Fibroblast of gingiva (primary cell): ENCODE measurements around the gene CAMKMT.
A peak's percentile ranks its signal among the peaks of the same experiment; 100 is the strongest.
"Not testable (repeated sequence)": the region's sequence is repeated elsewhere in the genome, so short reads cannot be mapped to it uniquely, and the experiment has no call there.

Experiments
- DNase-seq: peaks from one replicate; pipeline ENCODE4 v3.0.0-alpha.2; 2011; ENCODE audit warnings: low read depth

Gene CAMKMT

DNA sequence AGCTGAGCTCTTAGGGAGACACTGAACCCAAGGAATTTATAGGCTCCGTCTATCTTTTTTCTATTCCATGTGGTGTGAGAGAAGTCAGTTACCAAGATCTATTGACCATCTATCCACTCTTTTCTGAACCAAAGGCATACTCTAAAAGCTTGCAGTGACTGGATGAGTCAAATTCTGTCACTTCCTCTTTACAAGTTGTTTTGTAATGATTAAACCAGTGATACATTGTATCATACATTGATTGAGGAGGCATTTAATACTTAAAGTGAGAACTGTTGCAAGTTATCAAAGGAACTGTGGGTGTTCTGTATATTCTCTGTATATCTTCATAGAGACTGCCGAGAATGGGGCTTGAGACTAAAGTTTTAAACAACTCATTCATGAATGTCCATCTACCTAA lies 188.8 kb downstream of the CAMKMT start:
- no peak for DNase-seq

DNA sequence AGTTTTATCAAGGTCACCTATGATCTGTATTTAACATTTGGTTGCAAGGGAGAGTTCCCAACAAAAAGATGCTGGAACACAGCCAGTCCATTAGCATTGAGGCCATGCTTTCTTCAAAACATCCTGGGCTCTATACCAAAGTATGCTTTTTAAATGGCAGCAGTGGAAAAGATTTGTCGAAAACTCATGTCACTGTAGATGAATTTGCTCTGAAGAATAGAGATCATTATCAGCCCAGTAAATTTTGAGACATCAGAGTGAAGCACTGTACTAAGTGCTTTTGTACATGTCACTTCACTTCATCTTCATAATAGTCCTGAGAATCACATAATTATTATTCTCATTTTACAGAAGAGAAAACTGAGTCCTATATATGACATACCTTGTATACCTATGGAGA lies 189.8 kb downstream of the CAMKMT start:
- no peak for DNase-seq

DNA sequence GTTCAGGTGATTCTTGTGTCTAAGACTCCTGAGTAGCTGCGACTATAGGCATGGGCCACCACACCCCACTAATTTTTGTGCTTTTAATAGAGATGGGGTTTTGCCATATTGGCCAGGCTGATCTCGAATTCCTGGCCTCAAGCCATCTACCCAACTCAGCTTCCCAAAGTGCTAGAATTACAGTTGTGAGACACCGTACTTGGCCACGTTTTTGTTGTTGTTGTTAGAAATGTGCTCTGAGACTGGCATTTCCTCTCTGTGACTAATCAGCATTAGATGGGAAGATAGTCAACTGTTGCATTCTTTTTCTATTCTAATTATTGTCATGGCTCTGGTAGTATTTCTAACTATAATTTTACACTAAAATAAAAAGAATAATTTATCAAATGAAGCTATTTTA lies 191.7 kb downstream of the CAMKMT start:
- peak; percentile 91 for DNase-seq

DNA sequence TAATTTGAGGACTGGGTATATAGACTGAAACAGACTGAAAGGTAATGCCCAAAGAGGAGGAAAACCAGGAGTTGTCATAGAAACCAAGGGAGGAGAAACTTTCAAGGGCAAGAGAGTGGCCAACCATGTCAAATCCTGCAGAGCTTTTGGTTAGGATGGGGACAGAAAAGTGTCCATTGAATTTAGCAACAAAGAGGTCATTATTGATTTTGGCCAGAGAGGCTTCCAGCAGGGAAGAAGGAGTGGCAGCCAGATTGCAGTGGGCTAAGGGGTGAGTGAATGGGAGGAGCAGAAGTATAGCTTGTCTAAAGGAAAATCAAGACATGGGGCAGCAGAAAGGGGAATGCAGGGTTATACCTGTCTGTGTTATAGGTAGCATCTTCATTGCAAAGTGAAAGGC lies 194.0 kb downstream of the CAMKMT start:
- no peak for DNase-seq

DNA sequence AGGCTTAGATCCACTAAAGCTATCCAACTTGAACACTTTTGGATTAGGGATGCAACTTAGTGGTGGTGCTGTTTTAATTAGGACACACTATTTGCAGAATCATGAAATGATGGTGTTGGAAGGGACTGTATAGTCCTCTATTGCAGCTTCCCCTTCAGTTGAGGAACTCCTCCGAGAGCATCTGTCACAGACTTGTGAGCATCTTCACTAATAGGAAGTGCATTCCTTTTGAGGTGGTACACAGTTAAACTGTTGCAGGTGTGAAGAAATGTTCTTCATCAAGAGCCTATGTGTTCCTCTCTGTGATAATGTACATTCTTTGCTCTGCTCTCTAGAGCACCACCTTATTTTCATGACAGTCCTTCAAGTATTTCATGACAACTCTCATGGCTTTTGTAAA lies 197.4 kb downstream of the CAMKMT start:
- DNase-seq, result no peak

DNA sequence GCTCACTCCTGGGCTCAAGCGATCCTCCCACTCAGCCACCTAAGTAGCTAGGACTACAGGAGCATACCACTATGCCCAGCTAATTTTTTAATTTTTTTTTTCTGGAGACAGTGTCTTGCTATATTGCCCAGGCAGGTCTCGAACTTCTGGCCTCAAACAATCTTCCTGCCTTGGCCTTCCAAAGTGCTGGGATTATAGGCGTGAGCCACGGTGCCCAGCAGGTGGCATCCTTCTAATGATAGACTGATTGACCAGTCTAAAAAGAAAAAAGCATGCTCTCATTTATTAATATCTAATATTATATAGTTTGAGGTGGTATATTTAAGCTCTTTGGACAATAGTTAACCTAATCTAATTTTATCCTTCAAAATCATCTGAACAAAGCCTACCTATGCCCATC lies 198.6 kb downstream of the CAMKMT start:
- no peak for DNase-seq

DNA sequence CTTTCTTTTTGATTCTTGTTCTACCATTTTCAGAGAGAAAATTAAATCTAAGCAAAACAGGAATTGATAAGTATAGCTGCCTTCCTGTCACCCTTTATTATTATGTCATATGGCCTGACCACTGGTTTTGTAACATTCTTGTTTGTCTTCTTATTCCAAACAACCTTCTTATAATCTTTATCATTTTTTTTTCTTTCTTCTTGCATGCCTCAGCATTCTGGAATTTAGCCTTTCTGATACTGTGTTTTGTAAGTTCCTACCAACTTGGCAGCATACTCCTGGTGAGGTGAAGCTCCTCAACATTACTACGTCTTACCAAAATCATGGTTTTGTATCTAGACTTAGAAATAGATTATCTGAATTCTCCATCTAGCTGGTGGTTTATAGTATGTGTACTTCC lies 199.2 kb downstream of the CAMKMT start:
- DNase-seq, result peak; percentile 14

DNA sequence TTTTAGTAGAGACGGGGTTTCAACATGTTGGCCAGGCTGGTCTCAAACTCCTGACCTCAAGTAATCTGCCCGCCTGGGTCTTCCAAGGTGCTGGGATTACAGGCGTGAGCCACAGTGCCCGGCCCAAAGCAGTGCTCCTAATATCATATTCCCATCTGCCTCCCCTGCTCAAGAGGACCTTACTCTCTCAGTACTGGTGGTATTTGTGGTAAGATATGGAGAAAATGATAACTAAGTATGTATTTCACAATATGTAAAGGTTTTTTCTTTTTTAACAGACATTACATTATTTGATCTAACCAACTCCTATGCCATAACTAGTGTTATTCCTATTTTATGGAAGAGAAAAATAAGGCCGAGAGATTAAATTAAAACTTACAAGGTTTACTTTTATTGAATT lies 201.0 kb downstream of the CAMKMT start:
- DNase-seq, result no peak

DNA sequence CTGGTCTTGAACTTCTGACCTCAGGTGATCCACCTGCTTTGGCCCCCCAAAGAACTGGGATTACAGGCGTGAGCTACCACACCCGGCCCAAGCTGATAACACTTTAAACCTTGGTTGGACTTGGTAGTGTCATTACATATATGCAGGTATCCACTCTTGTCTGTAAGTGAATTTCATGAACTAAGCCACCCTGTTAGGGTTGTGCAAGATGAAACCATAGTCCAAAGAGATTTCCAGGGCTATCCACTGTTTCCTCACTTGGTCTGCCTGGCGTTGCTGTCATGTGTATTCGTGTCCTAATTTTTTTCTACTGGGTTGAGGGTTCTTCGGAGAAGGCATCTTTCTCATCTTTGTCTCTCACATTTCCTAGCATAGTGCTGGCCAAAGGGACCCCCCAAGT lies 203.0 kb downstream of the CAMKMT start:
- no peak for DNase-seq

DNA sequence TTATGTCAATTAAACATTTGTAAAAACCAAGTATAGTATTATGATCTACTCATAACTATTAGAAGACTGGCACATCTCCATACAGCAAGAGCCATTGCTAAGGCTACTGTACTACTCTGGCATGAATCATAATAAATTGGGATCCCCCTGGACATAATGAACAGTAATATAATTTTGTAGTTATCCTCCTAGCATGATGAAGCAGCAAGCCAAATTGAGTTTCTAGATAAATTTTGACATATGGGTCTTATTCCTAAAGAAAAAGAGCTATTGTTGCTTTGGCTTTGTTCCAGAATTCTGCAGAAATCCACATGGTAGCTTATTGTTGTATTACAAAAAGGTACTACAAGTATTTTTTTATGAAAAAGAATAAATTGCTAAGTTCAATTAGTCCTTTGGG lies 204.3 kb downstream of the CAMKMT start:
- no peak for DNase-seq

DNA sequence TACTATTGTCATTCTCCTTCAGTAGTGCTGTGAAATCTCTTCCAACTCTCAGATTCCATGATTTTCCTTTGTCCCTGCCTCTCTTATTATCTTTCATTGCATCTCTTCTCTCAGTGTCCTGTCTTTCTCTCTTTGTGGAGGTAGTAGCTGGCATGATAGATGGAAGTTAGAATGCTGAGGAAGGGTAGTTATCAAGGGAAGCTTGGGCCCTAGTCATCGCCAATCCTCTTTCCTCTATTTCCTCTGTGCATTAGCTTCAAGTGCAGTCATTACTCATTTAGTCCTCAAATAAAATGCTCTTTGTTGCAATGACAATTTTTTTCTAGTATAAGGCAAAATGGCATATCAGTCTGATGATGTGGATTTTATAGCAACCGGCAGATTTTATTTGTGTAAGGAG lies 207.7 kb downstream of the CAMKMT start:
- DNase-seq, result no peak

DNA sequence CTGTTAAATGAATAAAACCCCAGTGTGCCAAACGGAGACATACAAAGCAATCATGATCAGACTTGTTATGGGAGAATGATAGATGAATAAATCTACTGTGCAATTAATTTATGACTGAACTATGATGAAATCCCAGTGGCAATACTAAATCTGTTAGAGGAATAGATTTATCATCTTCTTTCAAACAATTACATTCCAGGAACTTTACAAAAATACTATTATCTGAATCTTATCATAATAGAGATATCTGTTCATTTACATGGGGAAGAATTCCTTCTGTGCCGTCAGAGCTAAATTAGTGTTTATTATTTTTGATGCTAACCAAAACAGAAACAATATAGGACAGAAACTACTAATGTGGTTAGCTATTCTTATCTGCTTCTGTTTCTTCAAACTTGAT lies 208.5 kb downstream of the CAMKMT start:
- DNase-seq, result no peak

DNA sequence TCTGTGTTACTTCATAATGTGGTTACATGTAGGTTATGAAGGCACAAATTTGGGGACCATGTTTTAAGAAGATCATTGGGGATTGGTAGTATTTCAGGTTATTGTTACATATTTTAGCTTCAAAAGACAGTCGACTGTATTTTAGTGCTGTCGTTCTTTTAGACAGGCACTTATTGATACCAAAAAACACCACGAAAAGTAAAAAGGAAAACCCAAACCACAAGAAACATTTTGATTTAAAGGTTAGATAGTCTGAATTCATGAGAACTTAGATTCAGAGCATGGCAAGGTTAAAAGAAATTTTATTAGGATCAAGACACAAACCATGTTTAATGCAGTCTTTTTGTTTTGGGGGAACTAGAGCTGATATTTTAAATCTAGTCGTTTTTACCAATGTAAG lies 209.0 kb downstream of the CAMKMT start:
- no peak for DNase-seq

DNA sequence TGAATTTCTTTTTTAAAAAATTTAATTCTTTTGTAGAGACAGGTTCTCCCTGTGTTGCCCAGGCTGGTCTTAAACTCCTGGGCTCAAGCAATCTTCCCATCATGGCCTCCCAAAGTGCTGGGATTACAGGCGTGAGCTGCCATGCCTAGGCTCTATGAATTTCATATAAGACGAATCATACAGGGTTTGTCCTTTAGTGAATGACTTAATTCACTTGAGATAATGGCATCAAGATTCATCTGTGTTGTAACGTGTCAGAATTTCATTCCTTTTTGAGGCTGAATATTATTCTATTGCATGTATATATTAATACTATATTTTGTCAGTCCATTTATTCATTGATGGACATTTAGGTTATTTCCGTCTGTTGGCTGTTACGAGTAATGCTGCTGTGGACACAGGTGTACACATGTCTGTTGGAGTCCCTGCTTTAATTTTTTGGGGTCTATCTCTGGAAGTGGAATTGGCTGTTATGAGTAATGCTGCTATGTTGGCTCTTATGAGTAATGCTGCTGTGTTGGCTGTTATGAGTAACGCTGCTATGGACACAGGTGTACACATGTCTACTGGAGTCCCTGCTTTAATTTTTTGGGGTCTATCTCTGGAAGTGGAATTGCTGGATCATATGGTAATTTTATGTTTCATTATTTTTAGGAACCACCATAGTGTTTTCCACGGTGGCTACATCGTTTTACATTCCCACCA lies 210.6 kb downstream of the CAMKMT start:
- no peak for DNase-seq

DNA sequence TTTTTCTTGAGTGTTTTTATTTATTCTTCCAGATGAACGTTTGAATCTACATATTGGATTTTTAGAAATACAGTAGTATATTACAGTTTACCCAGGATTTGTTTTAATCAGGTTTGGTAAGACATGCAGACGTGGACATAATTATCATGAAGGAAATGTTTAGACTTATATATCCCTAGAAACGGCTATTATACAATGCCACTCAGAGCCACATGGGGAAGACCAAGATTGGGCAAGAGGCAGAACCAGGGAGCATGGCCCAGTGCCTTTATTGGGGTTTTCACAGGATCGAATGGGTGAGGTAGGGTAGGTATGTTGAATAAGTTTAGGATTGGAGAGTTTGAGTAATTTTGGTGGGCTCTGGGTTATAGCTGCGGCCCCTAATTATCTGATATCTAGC lies 212.2 kb downstream of the CAMKMT start:
- DNase-seq, result no peak

DNA sequence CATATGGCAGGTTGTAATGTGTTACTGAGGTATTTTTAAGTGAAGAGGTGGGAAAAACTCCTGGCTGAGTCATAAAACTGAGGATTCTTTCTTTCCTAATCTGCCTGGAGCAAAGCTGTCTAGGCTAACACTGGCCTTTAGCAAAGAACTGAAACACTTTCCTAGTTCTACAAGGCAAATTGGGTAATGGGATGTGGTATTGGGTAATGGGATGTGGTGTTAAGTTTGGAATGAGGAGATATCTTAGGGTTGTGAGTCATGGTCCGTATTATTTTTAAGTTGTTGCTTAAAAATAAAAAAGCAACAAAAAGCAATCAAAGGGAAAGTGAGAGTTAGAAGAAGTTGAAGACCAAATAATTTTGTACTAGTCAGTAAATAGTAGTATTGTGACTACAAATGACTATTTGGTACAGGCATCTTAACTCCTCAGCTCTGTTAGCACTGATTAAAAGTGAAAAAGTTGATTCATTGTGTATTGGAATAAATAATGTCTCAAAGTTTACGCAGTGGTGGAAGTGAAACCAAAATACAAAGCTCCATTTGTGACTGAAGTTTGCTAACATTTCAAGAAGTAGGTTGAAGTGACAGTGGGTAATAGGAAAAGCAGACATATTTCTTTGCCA lies 216.8 kb downstream of the CAMKMT start:
- peak; percentile 89 for DNase-seq

DNA sequence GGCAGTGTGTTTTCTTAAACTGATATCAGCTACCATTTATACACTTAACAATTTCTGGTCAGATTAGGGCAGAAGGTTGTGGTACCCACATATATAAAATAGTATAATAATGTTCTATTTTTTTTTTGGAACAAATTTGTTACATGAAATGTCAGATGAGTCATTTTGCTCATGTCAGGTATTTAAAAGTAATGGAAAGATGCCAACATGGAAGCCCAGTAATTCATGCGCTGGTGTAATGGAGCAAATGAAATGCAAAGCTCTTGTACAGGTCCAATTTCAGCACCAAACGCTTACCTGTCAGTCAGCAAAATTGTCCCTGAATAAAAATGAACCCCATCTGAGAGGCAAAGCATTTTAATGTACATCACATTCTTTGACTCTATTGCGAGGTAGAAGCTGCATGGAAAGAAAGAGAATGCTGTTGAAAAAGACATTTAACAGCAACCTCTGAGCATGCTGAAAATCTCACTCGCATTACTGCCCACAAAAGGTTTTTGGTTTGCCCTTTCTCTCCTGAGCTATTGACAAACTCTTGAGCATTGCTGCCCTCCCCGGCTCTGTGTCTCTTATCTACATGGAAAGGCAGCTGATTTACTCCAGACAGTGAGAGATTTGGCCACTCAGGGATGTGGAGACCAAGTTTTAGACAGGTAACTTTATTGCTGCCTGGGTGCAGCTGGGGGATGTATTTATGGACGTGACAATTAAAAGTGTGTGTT lies 217.5 kb downstream of the CAMKMT start:
- DNase-seq, result no peak

DNA sequence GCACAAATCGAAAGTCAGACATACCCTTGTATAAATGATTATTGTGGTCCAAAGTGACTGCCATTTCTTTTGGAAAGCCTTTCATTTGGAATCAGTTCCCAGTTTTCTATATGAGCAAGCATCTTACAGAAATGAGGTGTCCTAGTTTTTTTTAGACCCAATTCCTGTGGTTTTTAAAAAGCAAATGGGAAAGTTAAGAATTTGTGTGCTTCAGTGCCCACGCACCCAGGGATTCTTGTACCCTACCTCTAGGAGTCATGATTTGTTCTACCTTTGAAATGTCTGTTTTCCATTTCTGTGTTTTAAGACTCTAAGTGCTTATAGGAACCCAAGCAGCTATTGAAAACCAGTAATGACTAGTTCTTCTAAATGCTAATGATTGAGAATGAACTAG lies 218.1 kb downstream of the CAMKMT start:
- no peak for DNase-seq

DNA sequence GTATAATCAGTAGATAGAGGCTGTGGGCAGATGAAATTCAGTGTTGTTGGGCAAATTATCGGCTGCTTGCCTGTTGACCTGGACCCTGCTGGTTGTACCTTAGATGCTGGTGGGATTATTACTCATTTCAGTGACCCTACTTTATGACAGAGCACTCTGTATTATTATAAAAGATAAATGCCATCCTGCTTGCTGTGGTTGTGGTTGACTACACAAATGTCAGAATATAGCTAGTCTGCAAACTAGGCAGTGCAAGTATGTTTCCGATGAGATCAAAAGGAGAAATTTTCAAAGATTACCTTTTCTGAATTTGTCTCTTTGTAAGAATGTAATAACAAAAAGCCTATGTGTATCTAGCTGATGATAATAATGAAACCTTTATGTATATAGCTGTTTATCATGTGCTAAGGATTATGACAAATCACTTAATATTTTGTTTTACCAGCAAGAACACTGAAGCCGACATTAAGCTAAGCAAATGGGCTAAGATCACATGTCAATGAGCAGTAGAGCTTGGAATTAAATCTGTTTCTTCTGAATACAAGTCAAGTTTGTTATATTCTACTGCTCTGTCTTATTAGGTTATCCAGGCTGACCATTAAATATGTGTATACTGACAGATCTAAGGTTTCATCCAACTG lies 219.2 kb downstream of the CAMKMT start:
- no peak for DNase-seq

DNA sequence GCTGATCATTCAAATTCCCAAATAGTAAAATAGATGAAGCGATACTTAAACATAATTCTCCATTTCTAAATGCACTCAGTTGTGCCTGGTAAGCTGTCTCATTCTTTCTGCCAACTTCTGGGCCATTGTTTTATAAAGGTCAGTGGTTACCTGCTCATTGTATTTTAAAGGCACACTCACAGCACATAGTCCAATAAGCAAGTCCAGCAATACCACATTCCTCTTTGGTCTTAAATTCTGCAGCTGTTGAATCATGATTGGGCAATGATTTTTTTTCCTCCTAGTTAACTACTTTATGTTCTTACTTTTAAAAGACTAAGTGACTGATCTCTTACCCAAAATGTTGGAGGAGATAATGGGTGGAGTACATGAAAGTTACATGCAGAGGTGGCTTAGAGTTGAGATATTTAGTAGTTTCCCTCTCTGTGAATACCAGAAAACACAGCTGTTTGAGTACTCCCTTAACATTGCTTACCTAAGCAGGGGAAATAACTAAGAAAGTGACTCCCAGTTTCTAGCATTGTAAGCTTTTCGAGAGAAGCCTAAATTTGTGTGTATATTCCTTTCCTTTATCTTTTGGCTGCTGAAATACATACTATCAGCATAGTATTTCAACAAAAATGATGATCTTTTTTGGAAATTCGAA lies 220.7 kb downstream of the CAMKMT start:
- DNase-seq, result peak; percentile 52

DNA sequence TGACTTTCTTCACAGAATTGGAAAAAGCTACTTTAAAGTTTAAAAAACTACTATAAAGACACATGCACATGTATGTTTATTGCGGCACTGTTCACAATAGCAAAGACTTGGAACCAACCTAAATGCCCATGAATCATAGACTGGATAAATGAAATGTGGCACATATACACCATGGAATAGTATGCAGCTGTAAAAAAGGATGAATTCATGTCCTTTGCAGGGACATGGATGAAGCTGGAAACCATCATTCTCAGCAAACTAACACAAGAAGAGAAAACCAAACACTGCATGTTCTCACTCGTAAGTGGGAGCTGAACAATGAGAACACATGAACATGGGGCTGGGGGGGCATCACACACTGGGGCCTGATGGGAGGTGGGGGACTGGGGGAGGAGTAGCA lies 233.9 kb downstream of the CAMKMT start:
- DNase-seq, result not testable (repeated sequence)

DNA sequence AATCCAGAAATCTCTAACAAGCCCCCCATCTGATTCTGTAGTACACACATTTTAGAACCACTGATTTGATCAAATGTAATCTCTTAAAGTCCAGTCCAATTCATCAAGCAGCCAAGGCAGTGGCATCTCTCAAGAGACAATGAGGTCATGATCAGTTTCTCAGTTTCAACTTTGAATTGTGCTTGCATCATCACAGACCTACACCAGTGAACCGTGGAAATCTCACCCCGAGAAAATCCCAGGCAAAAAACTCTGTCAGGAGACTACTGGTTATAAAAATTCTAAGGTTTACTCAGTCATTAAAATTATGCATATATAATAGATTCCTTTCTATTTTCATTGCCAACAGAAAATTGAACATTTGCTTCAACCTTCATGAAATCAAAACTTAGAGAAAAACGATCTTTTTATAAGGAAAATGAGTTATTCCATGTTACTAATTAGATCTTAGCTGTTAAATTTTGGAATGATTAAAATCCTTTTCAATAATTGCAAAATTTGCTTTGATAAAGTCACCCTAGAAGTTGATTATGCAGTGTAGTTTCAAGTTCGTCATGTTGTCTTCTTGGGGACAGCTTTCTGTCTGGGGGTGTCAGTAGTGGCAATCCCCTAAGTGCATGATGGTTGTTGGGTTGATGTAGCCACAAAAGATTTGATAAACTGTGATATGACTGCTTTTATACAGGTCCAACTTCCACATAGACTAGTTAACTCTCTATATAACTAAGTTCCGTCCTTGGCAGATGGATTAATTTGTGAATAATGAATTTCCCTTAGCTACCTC lies 235.0 kb downstream of the CAMKMT start:
- peak; percentile 52 for DNase-seq
